ENCODE measurements around the gene PNLIPRP3. TPM values are rescaled to one million over a fixed set of nuclear protein-coding genes. Genes with fewer than 3 reads are reported as not detected.

The PNLIPRP3 gene
- total and polyA plus RNA-seq, 2 of the 8 experiments (the other 6 are each of a cell fraction or from before 2014, with no cell fraction given), result not detected

GRCh38 chr10:116465546-116465945, 37.9 kb downstream of the PNLIPRP3 start:
- Histone ChIP-seq H3K23ac (ENCODE audit: insufficient read length) (no peak overlapping the region), H3K9me3 (ENCODE audit: insufficient read depth in 2 of 2, low read depth in 1 of 2, low read length in 1 of 2) (no peaks in the 10 kb centered on the region), H3K79me1 (ENCODE audit: low read depth, low read length) (no peaks in the 10 kb centered on the region), H3K18ac (ENCODE audit: extremely low read depth, low read length) (no peak overlapping the region), H3K4ac (replicated peaks; ENCODE audit: insufficient read length, low read depth, low read length) (no peak overlapping the region), H3K27ac (ENCODE audit: low read depth, low read length) (no peak overlapping the region), H2BK120ac (replicated peaks; ENCODE audit: low read depth, low read length) (no peak overlapping the region), H3K56ac (replicated peaks; ENCODE audit: insufficient read length, low read depth, low read length) (no peak overlapping the region), H2AK5ac (ENCODE audit: low read depth, low read length) (no peak overlapping the region), H4K8ac (ENCODE audit: extremely low read depth, insufficient read depth, low read length) (no peak overlapping the region), H2BK15ac (ENCODE audit: low read length) (no peak overlapping the region), H3K4me3 (ENCODE audit: extremely low read depth in 1 of 4, insufficient read depth in 2 of 4, low read depth in 3 of 4, low read length in 4 of 4) (no peak overlapping the region), H3K23me2 (ENCODE audit: low read depth, low read length) (no peaks in the 10 kb centered on the region), H3K27me3 (replicated peaks in 1 of 4; ENCODE audit: control insufficient read depth in 3 of 4, extremely low read depth in 1 of 4, insufficient read depth in 3 of 4, low read length in 3 of 4) (no peaks in the 10 kb centered on the region), H3K9ac (replicated peaks in 1 of 4; ENCODE audit: extremely low read depth in 1 of 4, low read depth in 3 of 4, low read length in 3 of 4) (no peak overlapping the region), H3K14ac (ENCODE audit: insufficient read length) (no peak overlapping the region), H2AFZ (ENCODE audit: low read length) (no peak overlapping the region), H2BK5ac (ENCODE audit: low read depth, low read length) (no peak overlapping the region), H3K36me3 (ENCODE audit: control insufficient read depth in 2 of 4, insufficient read depth in 4 of 4, low read length in 3 of 4) (no peaks in the 10 kb centered on the region), H4K5ac (ENCODE audit: insufficient read length, low read depth, low read length) (no peak overlapping the region), H2BK12ac (ENCODE audit: low read depth, low read length) (no peak overlapping the region), H3K4me1 (replicated peaks in 1 of 4; ENCODE audit: control insufficient read depth in 3 of 4, insufficient read depth in 4 of 4, low read length in 3 of 4) (no peaks in the 10 kb centered on the region; a peak in 1 of 7 replicates), H2BK20ac (ENCODE audit: low read length) (no peak overlapping the region), H4K20me1 (replicated peaks in 1 of 2; ENCODE audit: control insufficient read depth in 1 of 2, insufficient read depth in 2 of 2, low read length in 2 of 2) (no peaks in the 10 kb centered on the region), H3K79me2 (ENCODE audit: control insufficient read depth in 1 of 2, insufficient read depth in 2 of 2, low read length in 2 of 2) (no peaks in the 10 kb centered on the region), H4K91ac (replicated peaks; ENCODE audit: insufficient read length, low read length) (no peak overlapping the region), H3K4me2 (ENCODE audit: insufficient read depth in 1 of 2, low read depth in 2 of 2, low read length in 2 of 2) (no peak overlapping the region)
- DNase-seq (ENCODE audit: low read depth in 1 of 2, low spot score in 2 of 2) (no peak), FAIRE-seq (no peak)
- TF ChIP-seq ZNF274 (IDR thresholded peaks at IDR 0.05; ENCODE audit: borderline replicate concordance, extremely low read depth, low read length) (no peak), SP2 (IDR thresholded peaks at IDR 0.05; ENCODE audit: low read length) (no peak), SIX5 (IDR thresholded peaks at IDR 0.05; ENCODE audit: low read depth, low read length) (no peak), POU5F1 (IDR thresholded peaks at IDR 0.05; ENCODE audit: low read depth, low read length) (no peak), JUN (IDR thresholded peaks at IDR 0.05; ENCODE audit: low read depth, low read length) (no peak), KDM4A (IDR thresholded peaks at IDR 0.05; ENCODE audit: low read depth, low read length, severe bottlenecking) (no peak), MAFK (IDR thresholded peaks at IDR 0.05; ENCODE audit: low read depth, low read length) (no peak), CBX8 (IDR thresholded peaks at IDR 0.05; ENCODE audit: borderline replicate concordance, low read depth, low read length) (no peak)
- POLR2A ChIA-PET (ENCODE audit: partially characterized antibody), result interaction anchor here (0.8 kb wide), 1 partner anchor 13 kb away, joined by 4 read pairs; no protein-coding TSS in a partner anchor
- WGBS, 2 experiments (ENCODE audit: extremely low coverage in 1 of 2, insufficient coverage in 1 of 2, insufficient read length in 1 of 2, insufficient replicate concordance in 2 of 2, low coverage in 1 of 2, low lambda C conversion rate in 2 of 2, missing lambda C conversion rate in 1 of 2), result 88% methylated on average over 3 of the region's 3 CpGs; no CpG with 5 or more reads in 1 of the 2 experiments
- CTCF ChIA-PET (ENCODE audit: partially characterized antibody), result interaction anchor here (0.6 to 1.6 kb wide), 4 partner anchors 14 to 57 kb away, joined by 3 to 6 read pairs (median 4); no protein-coding TSS in a partner anchor
